Activated naive CD8-positive, alpha-beta T cell treated with anti-CD3 and anti-CD28 coated beads, Interleukin-2, amount 10 ng/mL, durations not matched to agents 7 days and 5 days (primary cell): Measurements from ENCODE around the gene RTN4RL2. TPM values are rescaled to one million over a fixed set of nuclear protein-coding genes. Genes with fewer than 3 reads are reported as not detected.
A peak's percentile ranks its signal among the peaks of the same experiment; 100 is the strongest.

Experiments
- ATAC-seq: fragments of 150-1000 bp; cut with Tn5 transposase; one replicate; pipeline ENCODE4 v1.10.0; 2021; ENCODE audit warnings: low read depth, moderate library complexity
- POLR2A ChIA-PET: fragments of 350-600 bp; sonication (Branson Sonifier 250); formaldehyde crosslinking; loops from one replicate; lab custom pipeline; 2021; ENCODE audit warnings: antibody characterized with exemption; lab: Charles Lee
- DNase-seq: peaks from one replicate; pipeline ENCODE4 v3.0.0; 2021
- H3K27ac Mint-ChIP-seq: one replicate; pipeline ENCODE4 v1.8.0; 2022; ENCODE audit warnings: mild to moderate bottlenecking, mixed read lengths
- H3K27me3 Mint-ChIP-seq: one replicate; pipeline ENCODE4 v1.8.0; 2022; ENCODE audit warnings: mild to moderate bottlenecking, moderate library complexity, mixed read lengths
- H3K36me3 Mint-ChIP-seq: one replicate; pipeline ENCODE4 v1.8.0; 2021; ENCODE audit warnings: mild to moderate bottlenecking, mixed read lengths
- H3K4me1 Mint-ChIP-seq: one replicate; pipeline ENCODE4 v1.8.0; 2021; ENCODE audit warnings: mixed read lengths
- H3K4me3 Mint-ChIP-seq: one replicate; pipeline ENCODE4 v1.8.0; 2022; ENCODE audit warnings: mild to moderate bottlenecking, moderate library complexity, mixed read lengths
- H3K9me3 Mint-ChIP-seq: one replicate; pipeline ENCODE4 v1.8.0; 2021; ENCODE audit warnings: mixed read lengths
- total RNA-seq, 2 experiments: library from RNA; stranded (reverse); gene quantifications; one replicate each; pipeline ENCODE4 v1.2.3, GENCODE V29; 2021

The RTN4RL2 gene
- total RNA-seq, 2 experiments from 2014 or later = 0.96 to 1.6 TPM

GRCh38 chr11:57425565-57426438 is 34.5 kb upstream of the RTN4RL2 start:
- Mint-ChIP-seq H3K27ac (peak overlapping the region; percentile 91), H3K9me3 (no peaks in the 10 kb centered on the region), H3K36me3 (peaks cover 35% of the 10 kb centered on the region), H3K27me3 (peaks cover 10% of the 10 kb centered on the region), H3K4me3 (peak overlapping the region; percentile 88), H3K4me1 (peaks cover 49% of the 10 kb centered on the region)
- POLR2A ChIA-PET = interaction anchor here (0.6 to 1.2 kb wide), 6 partner anchors 9 to 118 kb away, joined by 3 read pairs; no protein-coding TSS in a partner anchor
- ATAC-seq = no peak
- no peak for DNase-seq

- H3K27ac Mint-ChIP-seq = peak overlapping the region; percentile 91
- peaks cover 28% of the 10 kb centered on the region for H3K36me3 Mint-ChIP-seq
- peaks cover 49% of the 10 kb centered on the region for H3K4me1 Mint-ChIP-seq
- DNase-seq (no peak), ATAC-seq (no peak)
- peaks cover 10% of the 10 kb centered on the region for H3K27me3 Mint-ChIP-seq
- POLR2A ChIA-PET = interaction anchor here (0.6 to 1.1 kb wide), 3 partner anchors 10 to 33 kb away, joined by 3 read pairs; no protein-coding TSS in a partner anchor
- H3K9me3 Mint-ChIP-seq = no peaks in the 10 kb centered on the region
- peak overlapping the region; percentile 88 for H3K4me3 Mint-ChIP-seq
These were observed 33.8 kb upstream of the RTN4RL2 start for GRCh38 chr11:57426439-57426928.

- peak within 1 kb of the TSS; percentile 91 for H3K27ac Mint-ChIP-seq
- no peaks in the 10 kb centered on the region for H3K9me3 Mint-ChIP-seq
- POLR2A ChIA-PET = interaction anchor here (1.0 kb wide), 1 partner anchor 31 kb away, joined by 4 read pairs; no protein-coding TSS in a partner anchor
- DNase-seq (peak; percentile 78), ATAC-seq (peak; percentile 55)
- H3K4me3 Mint-ChIP-seq = peak within 1 kb of the TSS; percentile 88
- peaks cover 10% of the 10 kb centered on the region for H3K27me3 Mint-ChIP-seq
- H3K36me3 Mint-ChIP-seq = peaks cover 22% of the 10 kb centered on the region
- H3K4me1 Mint-ChIP-seq = peaks cover 43% of the 10 kb centered on the region
These were observed 33.2 kb upstream of the RTN4RL2 start, which contains the start of gene SLC43A3 for GRCh38 chr11:57426929-57427726. SLC43A3 (minus strand) TSS chr11:57427121; CDS start chr11:57426172, 949 bp downstream.

GRCh38 chr11:57427727-57428082 is 32.6 kb upstream of the RTN4RL2 start:
- POLR2A ChIA-PET = interaction anchor here (1.0 kb wide), 1 partner anchor 31 kb away, joined by 4 read pairs; no protein-coding TSS in a partner anchor
- no peak for ATAC-seq
- no peak for DNase-seq
- peaks cover 10% of the 10 kb centered on the region for H3K27me3 Mint-ChIP-seq
- peaks cover 21% of the 10 kb centered on the region for H3K36me3 Mint-ChIP-seq
- H3K9me3 Mint-ChIP-seq = no peaks in the 10 kb centered on the region
- peak overlapping the region; percentile 85 for H3K27ac Mint-ChIP-seq
- H3K4me3 Mint-ChIP-seq = peak overlapping the region; percentile 88
- peaks cover 40% of the 10 kb centered on the region for H3K4me1 Mint-ChIP-seq

GRCh38 chr11:57428643-57429042 is 31.7 kb upstream of the RTN4RL2 start:
- peaks cover 34% of the 10 kb centered on the region for H3K4me1 Mint-ChIP-seq
- ATAC-seq (no peak), DNase-seq (no peak)
- no peak overlapping the region for H3K27ac Mint-ChIP-seq
- no peaks in the 10 kb centered on the region for H3K9me3 Mint-ChIP-seq
- peaks cover 10% of the 10 kb centered on the region for H3K27me3 Mint-ChIP-seq
- peaks cover 15% of the 10 kb centered on the region for H3K36me3 Mint-ChIP-seq
- no peak overlapping the region for H3K4me3 Mint-ChIP-seq
- POLR2A ChIA-PET = interaction anchor here (0.6 kb wide), 1 partner anchor 44 kb away, joined by 3 read pairs; no protein-coding TSS in a partner anchor

- H3K4me1 Mint-ChIP-seq = peaks cover 26% of the 10 kb centered on the region
- no peaks in the 10 kb centered on the region for H3K9me3 Mint-ChIP-seq
- ATAC-seq (no peak), DNase-seq (no peak)
- peaks cover 12% of the 10 kb centered on the region for H3K27me3 Mint-ChIP-seq
- no peak overlapping the region for H3K27ac Mint-ChIP-seq
- peaks cover 6% of the 10 kb centered on the region for H3K36me3 Mint-ChIP-seq
- no peak overlapping the region for H3K4me3 Mint-ChIP-seq
- POLR2A ChIA-PET = no interaction called here
These were observed 30.4 kb upstream of the RTN4RL2 start for GRCh38 chr11:57429946-57430345.

- H3K4me3 Mint-ChIP-seq = no peak overlapping the region
- H3K27ac Mint-ChIP-seq = no peak overlapping the region
- peaks cover 19% of the 10 kb centered on the region for H3K4me1 Mint-ChIP-seq
- peaks cover 14% of the 10 kb centered on the region for H3K27me3 Mint-ChIP-seq
- DNase-seq (no peak), ATAC-seq (no peak)
- no peaks in the 10 kb centered on the region for H3K9me3 Mint-ChIP-seq
- peaks cover 3% of the 10 kb centered on the region for H3K36me3 Mint-ChIP-seq
- POLR2A ChIA-PET = no interaction called here
These were observed 29.4 kb upstream of the RTN4RL2 start for GRCh38 chr11:57430952-57431351.

- H3K27ac Mint-ChIP-seq = no peak overlapping the region
- ATAC-seq = no peak
These were observed 28.2 kb upstream of the RTN4RL2 start for GRCh38 chr11:57432149-57432561.

GRCh38 chr11:57432714-57433163 is 27.6 kb upstream of the RTN4RL2 start:
- Mint-ChIP-seq H3K9me3 (no peaks in the 10 kb centered on the region), H3K27me3 (peaks cover 9% of the 10 kb centered on the region), H3K4me1 (peaks cover 5% of the 10 kb centered on the region), H3K27ac (no peak overlapping the region), H3K4me3 (no peak overlapping the region), H3K36me3 (no peaks in the 10 kb centered on the region)
- peak; percentile 50 for ATAC-seq
- DNase-seq = no peak
- POLR2A ChIA-PET = no interaction called here

More at GRCh38 chr11:57432149-57432561, 28.2 kb upstream of the RTN4RL2 start:
- no peaks in the 10 kb centered on the region for H3K9me3 Mint-ChIP-seq
- H3K4me1 Mint-ChIP-seq = peaks cover 10% of the 10 kb centered on the region
- POLR2A ChIA-PET = no interaction called here
- peaks cover 14% of the 10 kb centered on the region for H3K27me3 Mint-ChIP-seq
- H3K4me3 Mint-ChIP-seq = no peak overlapping the region
- H3K36me3 Mint-ChIP-seq = no peaks in the 10 kb centered on the region
- no peak for DNase-seq

GRCh38 chr11:57434640-57435546 is 25.4 kb upstream of the RTN4RL2 start:
- Mint-ChIP-seq H3K4me1 (peaks cover 5% of the 10 kb centered on the region), H3K9me3 (no peaks in the 10 kb centered on the region), H3K36me3 (no peaks in the 10 kb centered on the region), H3K27me3 (peaks cover 4% of the 10 kb centered on the region), H3K27ac (no peak overlapping the region), H3K4me3 (no peak overlapping the region)
- POLR2A ChIA-PET = no interaction called here
- DNase-seq (no peak), ATAC-seq (no peak)

- no peak overlapping the region for H3K27ac Mint-ChIP-seq
- POLR2A ChIA-PET = no interaction called here
- H3K4me3 Mint-ChIP-seq = no peak overlapping the region
- no peaks in the 10 kb centered on the region for H3K9me3 Mint-ChIP-seq
- DNase-seq (no peak), ATAC-seq (no peak)
- H3K27me3 Mint-ChIP-seq = peaks cover 4% of the 10 kb centered on the region
- no peaks in the 10 kb centered on the region for H3K36me3 Mint-ChIP-seq
- H3K4me1 Mint-ChIP-seq = peaks cover 5% of the 10 kb centered on the region
These were observed 24.3 kb upstream of the RTN4RL2 start for GRCh38 chr11:57436031-57436430.
